Keratinocyte (primary cell): ENCODE data around the gene COL25A1. TPM values are rescaled to one million over a fixed set of nuclear protein-coding genes. Genes with fewer than 3 reads are reported as not detected.

Source experiments
- DNase-seq: peaks from one replicate; pipeline ENCODE4 v3.0.0-alpha.2; 2011; ENCODE audit warnings: low read depth, missing footprints, low spot score
- FAIRE-seq: peaks from 2 replicates; lab custom pipeline; 2011; peaks lifted over from hg19 to GRCh38; lab: Jason Lieb, UNC
- H2AFZ ChIP-seq: 2 replicates; pipeline ENCODE4 v1.6.0; 2012; ENCODE audit warnings: low read length, control low read depth, inconsistent platforms; ENCODE audit not compliant: control insufficient read depth
- H3K27ac ChIP-seq: 2 replicates; pipeline ENCODE4 v1.5.1; 2011; ENCODE audit warnings: low read length; ENCODE audit not compliant: control insufficient read depth, insufficient read depth
- H3K27me3 ChIP-seq: 3 replicates; pipeline ENCODE4 v1.6.0; 2011; ENCODE audit warnings: low read length; ENCODE audit not compliant: control insufficient read depth, insufficient read depth; ENCODE audit errors: extremely low read depth
- H3K36me3 ChIP-seq, 2 experiments: 2 replicates in 1 of 2; 3 replicates in 1 of 2; pipeline ENCODE4 v1.5.1; 2011; ENCODE audit warnings: low read length in 2 of 2, mild to moderate bottlenecking in 1 of 2; ENCODE audit not compliant: control insufficient read depth in 2 of 2, insufficient read depth in 2 of 2; ENCODE audit errors: extremely low read depth in 1 of 2
- H3K4me1 ChIP-seq: 3 replicates; pipeline ENCODE4 v1.5.1; 2011; ENCODE audit warnings: low read length; ENCODE audit not compliant: control insufficient read depth, insufficient read depth; ENCODE audit errors: extremely low read depth
- H3K4me2 ChIP-seq: 3 replicates; pipeline ENCODE4 v1.6.0; 2011; ENCODE audit warnings: low read depth, low read length; ENCODE audit not compliant: control insufficient read depth, insufficient read depth; ENCODE audit errors: extremely low read depth
- H3K4me3 ChIP-seq, 3 experiments: fragments of 200-600 bp in 1 of 3; sonication (generic) in 1 of 3; 2 replicates in 2 of 3; 3 replicates in 1 of 3; pipeline ENCODE4 v1.5.1; 2011 to 2016; ENCODE audit warnings: low read length in 3 of 3, mild to moderate bottlenecking in 3 of 3, control low read depth in 2 of 3, inconsistent platforms in 1 of 3, low read depth in 1 of 3, mixed read lengths in 1 of 3, mixed run types in 1 of 3, moderate library complexity in 1 of 3; ENCODE audit not compliant: control insufficient read depth in 2 of 3, insufficient read depth in 2 of 3; ENCODE audit errors: extremely low read depth in 1 of 3
- H3K79me2 ChIP-seq: 2 replicates; pipeline ENCODE4 v1.6.0; 2012; ENCODE audit warnings: low read length; ENCODE audit not compliant: control insufficient read depth, insufficient read depth
- H3K9ac ChIP-seq: 3 replicates; pipeline ENCODE4 v1.6.0; 2011; ENCODE audit warnings: low read length; ENCODE audit not compliant: control insufficient read depth, insufficient read depth; ENCODE audit errors: extremely low read depth
- H3K9me1 ChIP-seq: 3 replicates; pipeline ENCODE4 v1.6.0; 2011; ENCODE audit warnings: low read length; ENCODE audit not compliant: control insufficient read depth, insufficient read depth; ENCODE audit errors: extremely low read depth
- H3K9me3 ChIP-seq: 2 replicates; pipeline ENCODE4 v1.5.1; 2012; ENCODE audit warnings: low read depth, low read length; ENCODE audit not compliant: control insufficient read depth
- H4K20me1 ChIP-seq: 3 replicates; pipeline ENCODE4 v1.6.0; 2011; ENCODE audit warnings: low read length; ENCODE audit not compliant: control insufficient read depth, insufficient read depth; ENCODE audit errors: extremely low read depth
- EZH2 ChIP-seq: IDR thresholded peaks from one replicate; pipeline ENCODE4 v1.6.1; 2012; ENCODE audit warnings: inconsistent platforms, mild to moderate bottlenecking, low read length, moderate library complexity
- dilution Hi-C: fragments of 300-500 bp; cut with MboI; formaldehyde crosslinking; loops from one replicate; pipeline ENCODE4 v1.7.0; 2020; ENCODE audit warnings: low sequenced_read_pairs; ENCODE audit not compliant: extremely low pct_ligation_motif_present
- polyA plus RNA-seq, 5 experiments: library from polyadenylated mRNA; depleted of rRNA in 3 of 5; stranded (reverse) in 3 of 5; stranded (forward) in 1 of 5; unstranded in 1 of 5; fragments of >200 nt; gene quantifications; 1 replicate in 1 of 5; 2 replicates in 3 of 5; 3 replicates in 1 of 5; pipeline versions ENCODE4 v1.2.1 to v1.2.3, GENCODE V29; 2011 to 2012; ENCODE audit warnings: missing spikeins in 2 of 5, low read depth in 1 of 5, low replicate concordance in 1 of 5
- TF ChIP-seq, protein P1 (sequence below), 3 experiments: IDR thresholded peaks in 1 of 3; conservative IDR thresholded peaks in 1 of 3; optimal IDR thresholded peaks in 1 of 3; 2 replicates in 2 of 3; 3 replicates in 1 of 3; pipeline versions ENCODE3 to v1.5.1; 2011; ENCODE audit warnings: low read length in 3 of 3, mild to moderate bottlenecking in 3 of 3, moderate library complexity in 2 of 3, control low read depth in 1 of 3, inconsistent platforms in 1 of 3; ENCODE audit not compliant: insufficient read depth in 2 of 3; ENCODE audit errors: extremely low read depth in 1 of 3

COL25A1 gene
- polyA plus RNA-seq, 1 donor (not counting 4 experiments of a cell fraction or from before 2014, with no cell fraction given) = not detected

DNA sequence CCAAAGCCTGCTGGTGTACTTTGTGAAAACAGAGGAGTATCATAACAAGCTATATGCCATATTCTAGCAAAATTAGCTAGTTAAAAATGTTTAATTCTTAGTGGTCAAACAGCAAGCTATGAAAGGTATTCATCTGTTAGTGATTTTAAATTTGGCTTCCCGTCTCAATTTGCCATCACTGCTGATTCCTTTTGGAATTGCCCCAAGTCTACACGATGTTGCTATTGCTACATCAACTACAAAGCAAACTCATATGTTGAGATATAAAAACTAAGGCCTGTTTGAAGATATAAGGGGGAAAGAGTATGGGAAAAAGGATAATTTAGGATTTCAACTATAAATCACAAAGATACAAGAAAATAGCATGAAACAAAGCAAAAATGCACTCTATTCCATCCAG lies 146.1 kb downstream of the COL25A1 start:
- no peaks in the 10 kb centered on the region for H3K9me3 ChIP-seq
- H4K20me1 ChIP-seq = no peaks in the 10 kb centered on the region
- H3K27me3 ChIP-seq = no peaks in the 10 kb centered on the region
- FAIRE-seq = no peak
- no peaks in the 10 kb centered on the region for H3K4me1 ChIP-seq
- no peak for DNase-seq
- H3K9me1 ChIP-seq = no peaks in the 10 kb centered on the region
- no peaks in the 10 kb centered on the region for H3K36me3 ChIP-seq
- no peak overlapping the region for H3K4me2 ChIP-seq
- TF ChIP-seq EZH2 = no peak
- TF ChIP-seq, protein P1, sequence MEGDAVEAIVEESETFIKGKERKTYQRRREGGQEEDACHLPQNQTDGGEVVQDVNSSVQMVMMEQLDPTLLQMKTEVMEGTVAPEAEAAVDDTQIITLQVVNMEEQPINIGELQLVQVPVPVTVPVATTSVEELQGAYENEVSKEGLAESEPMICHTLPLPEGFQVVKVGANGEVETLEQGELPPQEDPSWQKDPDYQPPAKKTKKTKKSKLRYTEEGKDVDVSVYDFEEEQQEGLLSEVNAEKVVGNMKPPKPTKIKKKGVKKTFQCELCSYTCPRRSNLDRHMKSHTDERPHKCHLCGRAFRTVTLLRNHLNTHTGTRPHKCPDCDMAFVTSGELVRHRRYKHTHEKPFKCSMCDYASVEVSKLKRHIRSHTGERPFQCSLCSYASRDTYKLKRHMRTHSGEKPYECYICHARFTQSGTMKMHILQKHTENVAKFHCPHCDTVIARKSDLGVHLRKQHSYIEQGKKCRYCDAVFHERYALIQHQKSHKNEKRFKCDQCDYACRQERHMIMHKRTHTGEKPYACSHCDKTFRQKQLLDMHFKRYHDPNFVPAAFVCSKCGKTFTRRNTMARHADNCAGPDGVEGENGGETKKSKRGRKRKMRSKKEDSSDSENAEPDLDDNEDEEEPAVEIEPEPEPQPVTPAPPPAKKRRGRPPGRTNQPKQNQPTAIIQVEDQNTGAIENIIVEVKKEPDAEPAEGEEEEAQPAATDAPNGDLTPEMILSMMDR (optimal IDR thresholded peaks at IDR 0.05 in 1 of 3, IDR thresholded peaks at IDR 0.05 in 1 of 3, conservative IDR thresholded peaks at IDR 0.05 in 1 of 3; ENCODE audit: extremely low read depth in 1 of 3, insufficient read depth in 2 of 3, low read length in 3 of 3) = no peak
- H2AFZ ChIP-seq = no peak overlapping the region
- H3K9ac ChIP-seq = no peak overlapping the region
- H3K4me3 ChIP-seq = no peak overlapping the region
- H3K27ac ChIP-seq = no peak overlapping the region
- dilution Hi-C loops = no loop called here
- no peaks in the 10 kb centered on the region for H3K79me2 ChIP-seq

DNA sequence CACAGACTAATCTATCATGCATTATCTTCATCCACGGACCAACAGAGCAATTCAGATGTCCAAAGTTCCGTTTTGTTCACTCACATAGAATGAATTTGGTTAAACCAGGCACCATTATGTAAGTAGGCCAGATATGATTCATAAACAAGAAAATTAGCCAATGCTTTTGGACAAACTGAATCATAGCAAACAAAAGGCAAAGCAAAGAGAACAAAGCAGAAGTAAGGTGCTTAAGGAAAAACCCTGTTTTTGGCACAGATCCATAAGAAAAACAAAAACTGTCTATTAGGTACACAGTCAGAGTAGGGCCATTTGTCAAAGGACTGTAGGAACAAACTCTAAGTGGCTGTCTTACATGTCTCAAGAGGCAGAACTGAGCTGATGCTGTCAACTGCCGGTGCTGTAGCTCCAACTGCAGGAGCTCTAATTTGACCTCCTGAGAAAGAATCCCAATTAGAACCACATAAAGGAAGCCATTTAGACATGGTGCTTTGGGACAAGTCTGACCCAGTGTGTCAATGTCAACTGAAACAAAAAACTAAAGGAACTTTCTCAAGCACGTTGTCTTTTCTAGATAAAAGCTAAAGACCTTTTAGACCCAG lies 146.7 kb downstream of the COL25A1 start:
- H3K79me2 ChIP-seq = no peaks in the 10 kb centered on the region
- no peak overlapping the region for H3K4me3 ChIP-seq
- no peak overlapping the region for H3K9ac ChIP-seq
- no peak overlapping the region for H3K4me2 ChIP-seq
- H3K27ac ChIP-seq = no peak overlapping the region
- FAIRE-seq (no peak), DNase-seq (no peak)
- H3K27me3 ChIP-seq = no peaks in the 10 kb centered on the region
- no peaks in the 10 kb centered on the region for H3K9me3 ChIP-seq
- H4K20me1 ChIP-seq = no peaks in the 10 kb centered on the region
- H3K9me1 ChIP-seq = no peaks in the 10 kb centered on the region
- no peaks in the 10 kb centered on the region for H3K36me3 ChIP-seq
- no peaks in the 10 kb centered on the region for H3K4me1 ChIP-seq
- TF ChIP-seq, protein P1 (optimal IDR thresholded peaks at IDR 0.05 in 1 of 3, IDR thresholded peaks at IDR 0.05 in 1 of 3, conservative IDR thresholded peaks at IDR 0.05 in 1 of 3; ENCODE audit: extremely low read depth in 1 of 3, insufficient read depth in 2 of 3, low read length in 3 of 3) = no peak
- TF ChIP-seq EZH2 = no peak
- dilution Hi-C loops = no loop called here
- no peak overlapping the region for H2AFZ ChIP-seq
